GM13977 (cell line): ENCODE measurements around the gene NMUR2.

Experiments used
- DNase-seq: peaks from one replicate; pipeline ENCODE4 v3.0.0; 2012; ENCODE audit warnings: low spot score
- in situ Hi-C: fragments of 300-500 bp; cut with MboI; formaldehyde crosslinking; loops from one replicate; pipeline ENCODE4 v1.12.0; 2022; ENCODE audit warnings: low sequenced_read_pairs, low pct_unique_long_range_greater_than_20kb, mixed read lengths, inconsistent platforms; ENCODE audit not compliant: unreplicated experiment
- TF ChIP-seq, protein P1 (sequence below): IDR thresholded peaks from 2 replicates; pipeline ENCODE4 v1.5.1; 2012; ENCODE audit warnings: mild to moderate bottlenecking, control low read depth; ENCODE audit not compliant: insufficient read depth; ENCODE audit errors: extremely low read depth, missing control alignments

The NMUR2 gene

DNA sequence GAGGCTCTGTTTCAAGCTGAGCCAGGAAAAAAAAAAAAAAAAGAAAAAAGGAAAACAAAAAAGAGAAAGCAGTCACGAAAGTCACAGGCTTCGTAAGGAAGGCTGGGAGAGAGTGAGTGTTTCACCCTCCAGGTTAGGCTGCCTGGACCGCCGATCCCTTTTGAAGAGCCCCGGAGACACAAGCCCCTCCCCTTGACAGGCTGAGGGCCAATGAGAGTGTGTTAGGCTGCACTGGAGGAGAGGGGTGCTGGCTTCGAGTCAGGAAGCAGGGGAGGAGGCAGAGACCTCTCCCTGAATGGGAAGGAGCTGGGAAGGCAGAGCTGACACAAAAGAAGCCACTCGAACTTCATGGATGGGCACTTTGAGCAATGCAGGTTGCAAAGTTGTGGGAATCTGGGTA is at the start of gene NMUR2:
TSS of gene NMUR2 (minus strand) at position 135 of the 400 bp plus-strand sequence. CDS start 166 bp downstream, outside the sequence.
- TF ChIP-seq, protein P1, sequence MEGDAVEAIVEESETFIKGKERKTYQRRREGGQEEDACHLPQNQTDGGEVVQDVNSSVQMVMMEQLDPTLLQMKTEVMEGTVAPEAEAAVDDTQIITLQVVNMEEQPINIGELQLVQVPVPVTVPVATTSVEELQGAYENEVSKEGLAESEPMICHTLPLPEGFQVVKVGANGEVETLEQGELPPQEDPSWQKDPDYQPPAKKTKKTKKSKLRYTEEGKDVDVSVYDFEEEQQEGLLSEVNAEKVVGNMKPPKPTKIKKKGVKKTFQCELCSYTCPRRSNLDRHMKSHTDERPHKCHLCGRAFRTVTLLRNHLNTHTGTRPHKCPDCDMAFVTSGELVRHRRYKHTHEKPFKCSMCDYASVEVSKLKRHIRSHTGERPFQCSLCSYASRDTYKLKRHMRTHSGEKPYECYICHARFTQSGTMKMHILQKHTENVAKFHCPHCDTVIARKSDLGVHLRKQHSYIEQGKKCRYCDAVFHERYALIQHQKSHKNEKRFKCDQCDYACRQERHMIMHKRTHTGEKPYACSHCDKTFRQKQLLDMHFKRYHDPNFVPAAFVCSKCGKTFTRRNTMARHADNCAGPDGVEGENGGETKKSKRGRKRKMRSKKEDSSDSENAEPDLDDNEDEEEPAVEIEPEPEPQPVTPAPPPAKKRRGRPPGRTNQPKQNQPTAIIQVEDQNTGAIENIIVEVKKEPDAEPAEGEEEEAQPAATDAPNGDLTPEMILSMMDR, result no peak
- in situ Hi-C loops, result no loop called here
- DNase-seq, result no peak

DNA sequence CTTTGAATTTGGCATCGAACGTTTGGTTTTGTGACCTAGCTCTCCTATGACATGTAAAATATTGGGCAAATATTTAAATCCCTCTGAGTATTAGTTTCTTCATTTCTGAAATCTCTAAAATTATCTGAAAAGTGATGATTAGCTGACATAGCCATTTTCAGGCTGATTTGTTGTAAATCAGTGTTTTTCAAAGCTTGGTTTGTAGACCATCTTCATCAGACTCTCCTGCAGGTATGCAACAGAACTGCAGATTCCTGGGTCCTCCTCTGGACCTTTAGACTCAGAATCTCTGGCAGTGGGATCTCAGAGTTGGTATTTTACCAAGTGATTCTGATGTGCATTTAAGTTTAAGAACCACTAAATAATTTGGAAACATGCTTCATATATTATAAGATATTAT is 38.9 kb upstream of the NMUR2 start:
- TF ChIP-seq, protein P1, result no peak
- in situ Hi-C loops, result no loop called here
- no peak for DNase-seq

- TF ChIP-seq, protein P1, result no peak
- DNase-seq, result no peak
- in situ Hi-C loops, result no loop called here
Measured at GRCh38 chr5:152439791-152440190, 34.7 kb upstream of the NMUR2 start.

GRCh38 chr5:152437866-152438265 is 32.8 kb upstream of the NMUR2 start:
- in situ Hi-C loops, result no loop called here
- DNase-seq, result no peak
- TF ChIP-seq, protein P1, result no peak

GRCh38 chr5:152427721-152428120 is 22.6 kb upstream of the NMUR2 start:
- in situ Hi-C loops, result no loop called here
- DNase-seq, result no peak
- TF ChIP-seq, protein P1, result no peak

GRCh38 chr5:152425083-152425482 is 20.0 kb upstream of the NMUR2 start:
- in situ Hi-C loops, result no loop called here
- TF ChIP-seq, protein P1, result no peak
- DNase-seq, result no peak

DNA sequence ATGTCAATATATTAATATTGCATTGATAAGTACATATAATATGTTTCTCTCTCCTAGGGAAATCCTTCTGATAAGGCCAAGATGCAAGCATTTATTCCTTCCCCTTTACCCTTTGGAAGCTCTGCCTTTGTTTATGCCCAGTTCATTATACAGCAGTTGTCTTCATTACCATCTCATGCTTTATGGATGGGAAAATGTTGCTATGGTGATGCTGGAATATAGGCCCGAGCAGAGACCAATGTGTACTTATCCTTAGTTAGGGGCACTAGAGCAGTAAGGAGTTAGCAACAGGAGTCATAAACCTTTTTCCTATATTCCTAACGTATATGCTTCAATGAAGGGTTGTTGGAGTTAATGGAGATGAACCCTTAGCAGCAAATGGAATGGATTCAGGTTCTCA is 19.4 kb upstream of the NMUR2 start:
- TF ChIP-seq, protein P1, result no peak
- in situ Hi-C loops, result no loop called here
- DNase-seq, result no peak
